ENCODE measurements around the gene ABCD1.
"Not testable (repeated sequence)": the region's sequence is repeated elsewhere in the genome, so short reads cannot be mapped to it uniquely, and the experiment has no call there.

- TF ChIP-seq CTCF (IDR thresholded peaks at IDR 0.05 in 4 of 5, conservative IDR thresholded peaks at IDR 0.05 in 1 of 5); POLR2A (IDR thresholded peaks at IDR 0.05): not testable (repeated sequence)
Observed at GRCh38 chrX:153746991-153747390, 22.3 kb downstream of the ABCD1 start.
